SK-N-DZ (cell line): ENCODE measurements around the gene COBL.

Experiments used
- DNase-seq: peaks from one replicate; pipeline ENCODE4 v3.0.0-alpha.2; 2015; ENCODE audit warnings: low spot score

The COBL gene

DNA sequence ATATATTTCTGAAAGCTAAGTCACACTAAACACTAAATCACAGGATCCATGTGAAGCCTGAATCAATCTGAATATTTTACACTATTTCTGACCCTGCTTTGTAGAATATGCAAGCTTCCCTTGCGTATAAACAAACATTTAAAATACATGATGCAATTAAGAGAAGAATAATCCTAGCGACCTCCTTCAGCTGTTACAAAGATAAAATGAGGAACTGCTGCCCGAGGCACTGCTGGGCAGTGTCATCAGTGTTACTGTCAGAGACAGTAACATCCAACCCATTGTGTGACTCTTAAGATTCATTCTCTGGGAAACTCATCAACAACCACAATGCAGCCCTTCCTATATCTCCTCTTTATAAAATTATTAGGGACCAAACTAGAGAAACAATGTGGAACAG, 61.6 kb downstream of the COBL start:
- no peak for DNase-seq

DNA sequence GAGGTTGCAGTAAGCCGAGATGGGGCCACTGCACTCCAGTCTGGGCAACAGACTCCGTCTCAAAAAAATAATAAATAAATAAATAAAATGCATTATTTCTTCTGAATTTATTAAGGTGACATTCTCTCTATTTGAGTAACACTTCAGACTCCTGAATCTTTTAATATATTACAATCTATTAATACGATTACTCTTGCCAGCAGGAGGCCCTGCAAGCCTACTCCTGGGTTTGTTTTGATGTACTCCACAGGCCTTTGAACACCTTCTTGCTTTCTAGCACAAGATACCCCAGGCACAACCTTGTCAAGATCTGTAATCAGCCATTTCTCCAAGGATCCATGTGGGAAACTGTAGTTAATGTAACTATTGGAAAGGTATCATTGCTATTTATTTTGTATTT, 63.5 kb downstream of the COBL start:
- DNase-seq = no peak

DNA sequence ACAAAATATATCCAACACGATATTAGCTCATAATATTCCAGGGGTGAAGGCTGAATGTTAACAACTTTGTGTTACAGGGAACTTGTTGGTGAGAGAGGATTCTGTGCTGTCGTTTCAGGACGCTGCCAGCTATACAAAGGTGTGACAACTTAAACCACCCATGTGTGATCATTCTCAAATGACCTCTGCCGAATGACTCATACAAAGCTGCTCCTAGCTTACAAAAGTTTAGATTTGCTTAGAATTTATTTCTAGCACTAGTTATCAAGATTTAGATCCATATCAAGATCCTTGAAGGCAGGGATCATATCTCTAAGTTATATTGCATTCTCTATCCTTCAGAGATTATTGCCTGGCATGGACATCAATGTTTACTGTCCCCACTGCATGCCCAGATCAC, 65.3 kb downstream of the COBL start:
- no peak for DNase-seq

DNA sequence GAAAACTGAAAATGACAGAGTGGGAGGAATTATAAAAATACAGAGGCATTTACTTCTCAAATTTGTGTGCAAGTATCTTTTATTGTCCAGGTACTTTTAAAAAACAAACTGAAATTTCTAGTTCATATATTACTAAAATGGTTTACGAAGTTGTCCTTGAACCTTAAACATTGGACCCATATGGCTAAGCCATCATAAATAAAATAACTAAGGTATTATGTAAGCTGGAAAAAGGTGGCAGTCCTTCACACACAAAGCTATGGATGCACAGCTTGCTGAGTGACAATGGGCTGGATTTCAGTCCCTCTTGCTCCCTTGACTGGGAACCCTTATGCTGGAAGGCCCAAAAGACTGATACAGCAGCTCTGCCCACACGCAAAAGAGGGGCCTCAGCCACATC, 66.1 kb downstream of the COBL start:
- no peak for DNase-seq

DNA sequence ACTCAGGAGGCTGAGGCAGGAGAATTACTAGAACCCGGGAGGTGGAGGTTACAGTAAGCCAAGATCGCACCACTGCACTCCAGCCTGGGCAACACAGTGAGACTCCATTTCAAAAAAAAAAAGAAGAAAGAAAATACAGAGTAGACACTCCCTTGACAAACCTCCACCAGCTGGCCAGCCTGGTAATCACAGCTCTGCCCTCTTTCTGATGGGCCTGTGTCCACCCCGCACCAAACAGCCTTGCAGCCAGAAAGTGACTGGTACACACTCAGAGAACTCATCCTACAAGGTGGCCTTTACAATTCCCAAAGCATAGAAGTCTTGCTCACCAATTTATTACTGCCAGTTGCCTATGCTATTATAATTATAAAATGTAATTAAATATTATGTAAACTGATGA, 66.6 kb downstream of the COBL start:
- DNase-seq = no peak

DNA sequence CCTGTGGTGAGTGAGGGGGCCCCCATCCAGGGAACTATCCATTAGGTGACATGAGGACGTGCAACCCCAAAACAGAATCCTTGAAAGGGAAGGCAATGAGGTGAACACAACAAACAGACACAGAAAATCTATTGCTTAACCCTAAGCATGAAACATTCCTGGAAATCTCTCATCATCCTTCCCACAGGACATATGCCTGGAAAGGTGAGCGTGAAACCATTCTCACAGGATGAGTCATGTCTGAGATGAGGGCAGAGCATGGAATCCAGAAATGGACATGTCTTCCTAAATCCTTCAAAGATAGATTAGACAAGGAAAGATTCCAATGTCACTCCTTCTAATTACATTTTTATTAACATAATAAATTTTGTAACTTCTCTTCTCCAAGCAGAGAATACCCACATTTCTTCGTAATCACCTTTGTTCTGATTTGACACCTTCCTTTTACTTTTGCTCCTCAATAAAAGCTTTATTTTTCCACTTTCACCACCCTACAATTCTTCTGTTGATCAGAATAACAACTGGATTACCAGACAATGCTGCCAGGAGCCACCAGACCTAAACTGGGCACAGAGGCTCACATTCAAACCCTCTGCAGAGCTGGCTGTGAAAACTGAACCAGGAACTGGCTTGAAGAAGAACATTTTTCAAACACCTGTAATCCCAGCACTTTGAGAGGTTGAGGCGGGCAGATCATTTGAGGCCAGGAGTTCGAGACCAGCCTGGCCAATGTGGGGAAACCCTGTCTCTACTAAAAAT, 67.2 kb downstream of the COBL start:
- no peak for DNase-seq

DNA sequence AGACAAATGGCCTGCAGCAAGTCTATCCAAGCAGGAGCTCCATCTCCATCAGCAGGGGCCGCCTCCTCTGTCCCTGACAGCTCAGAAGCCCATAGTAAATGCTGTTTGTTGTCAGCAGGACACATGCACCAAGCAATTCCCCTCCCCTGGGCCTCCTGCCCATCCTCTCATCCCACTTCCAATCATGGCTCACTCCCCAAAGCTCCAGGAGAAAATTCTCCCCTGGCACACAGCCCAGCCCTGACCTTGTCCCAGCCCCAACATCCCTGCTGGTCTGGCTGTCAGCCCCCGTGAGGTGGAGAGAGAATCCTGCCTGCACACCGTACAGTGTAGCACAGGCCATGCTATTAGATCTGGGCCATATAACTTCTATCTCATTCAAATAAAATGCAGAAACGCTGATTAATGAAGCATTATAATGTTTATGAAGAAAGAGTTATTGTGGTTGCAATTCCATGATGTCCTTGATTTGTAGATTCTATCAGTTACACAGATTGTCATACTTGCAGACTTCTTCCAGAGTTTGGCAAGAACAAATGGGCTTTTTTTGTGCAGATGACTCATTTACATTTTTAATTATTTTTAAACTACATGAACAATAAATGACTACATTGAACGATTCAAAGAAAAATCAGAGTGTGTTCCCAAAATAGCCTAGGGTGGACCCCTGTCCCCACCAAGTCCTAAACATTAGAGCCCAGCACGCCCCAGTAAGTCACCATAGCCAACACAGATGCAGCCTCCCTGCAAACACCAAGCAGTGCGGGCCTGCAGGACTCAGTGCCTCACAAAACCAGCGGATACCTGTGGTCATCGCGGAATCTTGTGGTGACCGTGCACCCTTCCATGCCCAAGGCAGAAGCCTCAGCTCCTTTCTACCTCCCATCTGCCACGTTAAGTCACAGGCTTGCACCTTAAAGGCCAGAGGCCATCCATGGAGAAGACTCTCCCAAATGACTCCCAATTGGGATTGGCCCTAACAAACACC, 70.1 kb downstream of the COBL start:
- no peak for DNase-seq

DNA sequence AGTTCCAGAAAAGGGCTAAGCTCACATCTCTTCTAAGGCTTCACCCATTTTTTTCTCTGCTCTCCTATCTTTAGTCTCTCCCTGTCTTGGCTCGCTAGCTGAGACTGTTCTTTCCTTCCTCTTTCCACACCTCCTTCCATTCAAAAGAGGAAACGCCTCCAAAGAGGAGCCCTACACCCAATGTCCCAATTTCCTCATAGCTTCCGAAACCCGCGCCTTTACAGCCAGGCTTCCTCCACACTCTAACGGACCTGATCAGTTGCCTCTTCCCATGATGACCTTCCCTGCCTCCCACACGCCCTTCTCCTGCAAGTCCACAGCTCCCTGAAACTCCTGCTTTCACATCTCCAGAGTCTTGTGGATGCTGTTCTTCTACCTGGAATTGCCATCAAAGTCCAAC, 71.7 kb downstream of the COBL start:
- no peak for DNase-seq

DNA sequence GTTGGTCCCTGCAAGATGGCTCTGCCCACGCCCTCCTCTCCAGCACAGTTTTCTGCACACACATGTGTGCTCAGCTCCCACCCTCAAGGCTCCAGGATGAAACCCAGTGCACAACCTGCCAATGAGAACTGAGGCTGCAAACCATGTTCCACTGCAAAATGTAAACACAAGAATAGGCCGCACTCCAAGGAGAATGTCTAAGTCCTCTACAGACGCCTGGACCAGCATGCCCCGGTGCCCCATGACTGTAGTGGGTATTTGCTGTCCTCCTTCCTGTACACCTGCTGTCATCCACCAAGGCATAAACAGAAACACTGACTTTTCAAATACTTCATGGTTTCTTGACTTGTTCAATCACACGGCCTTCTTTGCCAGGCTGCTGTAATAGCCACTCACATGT, 72.6 kb downstream of the COBL start:
- no peak for DNase-seq

DNA sequence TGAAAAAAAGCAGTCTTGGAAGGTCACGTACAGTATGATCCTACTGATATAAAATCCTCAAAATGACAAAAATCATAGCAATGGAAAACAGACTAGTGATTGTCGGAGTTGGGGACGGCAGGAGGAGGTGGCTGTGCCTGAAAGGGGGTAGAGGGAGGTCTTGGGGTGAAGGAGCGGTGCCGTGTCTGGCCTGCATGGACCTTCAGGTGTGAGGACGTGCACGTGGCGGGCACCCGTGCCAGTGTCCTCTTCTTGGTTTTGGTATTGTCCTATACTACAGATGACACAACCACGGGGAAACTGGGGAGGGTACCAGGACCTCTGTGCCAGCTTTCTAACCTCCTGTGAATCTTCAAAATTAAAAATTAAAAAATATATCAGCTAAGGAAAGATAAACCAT, 73.0 kb downstream of the COBL start:
- no peak for DNase-seq

DNA sequence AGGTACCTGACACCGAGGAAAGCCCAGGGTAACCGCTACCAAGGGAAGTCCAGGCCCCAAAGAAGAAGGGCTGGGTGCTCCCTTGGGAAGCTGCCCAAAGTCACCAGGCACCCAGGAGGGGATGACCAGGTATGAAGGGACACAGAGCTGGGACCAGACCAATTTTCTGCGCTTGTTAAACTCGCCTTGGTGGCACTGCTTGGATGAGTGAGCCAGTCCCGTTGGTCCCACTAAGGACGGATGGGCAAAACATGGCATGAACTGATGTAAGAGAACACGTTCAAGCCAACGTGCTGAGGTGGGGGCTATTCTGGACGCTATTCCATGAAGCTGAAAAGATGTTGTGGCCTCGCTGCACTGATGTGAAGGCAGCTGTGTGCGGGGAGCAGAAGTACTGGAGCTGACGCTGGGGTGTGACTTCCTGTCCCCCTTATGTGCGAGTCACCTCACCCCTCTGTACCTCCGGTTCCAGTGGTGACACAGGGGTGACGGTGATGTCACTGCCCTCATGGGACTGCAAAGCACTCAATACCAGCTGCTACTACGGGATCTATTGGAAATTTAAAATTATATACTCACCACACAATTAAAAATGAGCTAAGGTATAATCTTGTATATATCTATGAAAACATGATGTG, 73.6 kb downstream of the COBL start:
- DNase-seq = no peak

DNA sequence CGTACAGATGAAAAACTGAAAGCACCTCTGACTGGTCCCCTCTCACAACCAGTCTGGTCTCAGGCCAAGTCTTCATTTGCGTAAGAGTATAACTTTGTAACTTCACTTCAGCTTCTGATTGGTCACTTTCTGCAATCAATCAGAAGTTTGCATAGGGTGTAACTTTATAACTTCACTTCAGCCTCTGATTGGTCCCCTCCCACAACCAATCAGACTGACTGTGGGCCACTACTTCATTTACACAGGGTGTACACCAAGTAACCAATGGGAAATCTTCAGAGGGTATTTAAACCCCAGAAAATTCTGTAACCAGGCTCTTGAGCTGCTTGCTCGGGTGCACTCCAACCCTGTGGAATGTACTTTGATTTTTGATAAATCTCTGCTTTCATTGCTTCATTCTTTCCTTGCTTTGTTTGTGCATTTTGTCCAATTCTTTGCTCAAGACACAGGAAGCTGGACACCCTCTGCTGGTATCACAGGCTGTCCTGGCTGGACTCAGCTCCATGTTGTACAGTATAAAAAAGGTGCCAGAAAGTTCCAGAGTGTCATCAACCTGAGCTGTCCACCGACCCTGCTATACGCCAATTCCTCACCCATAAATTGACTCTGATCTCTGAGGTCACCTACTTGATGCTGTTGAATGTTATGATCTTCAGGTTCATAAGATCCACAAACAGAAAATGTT, 74.5 kb downstream of the COBL start:
- no peak for DNase-seq

DNA sequence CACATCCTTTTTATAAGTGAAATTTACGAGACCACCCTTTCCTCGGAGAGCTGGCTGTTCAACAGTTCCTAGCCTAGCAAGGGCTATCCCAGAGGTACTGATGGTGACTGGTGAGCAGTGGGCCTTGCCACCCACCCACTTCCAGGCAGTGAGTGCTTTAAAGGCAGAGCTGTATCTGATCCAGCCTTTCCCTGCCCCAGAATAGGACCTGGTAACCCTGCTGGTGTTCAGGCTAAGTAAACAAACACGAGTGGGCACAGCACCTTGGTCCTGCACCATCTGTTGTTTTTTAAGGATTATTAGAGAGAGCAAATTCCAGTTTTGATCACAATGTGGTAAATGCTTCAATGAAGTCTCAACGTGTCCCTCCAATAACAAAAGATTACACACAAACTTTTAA, 75.7 kb downstream of the COBL start:
- DNase-seq = no peak

DNA sequence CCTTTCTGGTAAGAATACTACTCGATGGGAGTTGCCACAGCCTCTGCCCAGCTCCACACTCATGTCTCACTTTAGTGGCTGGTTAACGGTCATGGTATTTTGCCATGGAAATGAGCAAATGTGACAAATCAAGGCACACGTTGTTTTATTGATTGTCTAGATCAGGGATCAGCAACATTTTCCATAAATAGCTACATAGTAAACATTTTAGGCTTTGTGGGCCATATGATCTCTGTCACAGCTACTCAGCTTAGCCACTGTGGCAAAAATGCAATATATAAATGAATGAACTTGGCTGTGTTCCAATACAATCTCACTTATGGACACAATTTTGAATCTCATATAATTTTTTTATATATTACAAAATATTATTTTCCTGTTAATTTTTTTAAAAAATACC, 76.9 kb downstream of the COBL start:
- DNase-seq = no peak

DNA sequence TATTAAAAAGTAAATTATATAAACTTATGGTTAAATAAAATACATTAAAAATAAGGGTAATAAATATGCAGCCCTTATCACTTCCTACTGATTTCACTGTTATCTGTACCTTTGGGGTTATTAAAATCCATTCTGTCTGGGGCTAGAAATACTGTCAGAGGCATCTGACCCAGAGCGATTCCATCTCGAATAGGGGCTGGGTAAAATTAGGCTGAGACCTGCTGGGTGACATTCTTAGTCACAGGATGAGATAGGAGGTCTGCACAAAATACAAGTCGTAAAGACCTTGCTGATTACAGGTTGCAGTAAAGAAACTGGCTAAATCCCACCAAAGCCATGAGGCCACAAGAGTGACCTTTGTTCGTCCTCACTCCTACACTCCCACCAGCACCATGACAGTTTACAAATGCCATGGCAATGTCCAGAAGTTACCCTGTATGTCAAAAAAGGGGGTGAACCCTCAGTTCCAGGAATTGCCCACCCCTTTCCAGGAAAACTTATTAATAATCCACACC, 77.6 kb downstream of the COBL start:
- no peak for DNase-seq

DNA sequence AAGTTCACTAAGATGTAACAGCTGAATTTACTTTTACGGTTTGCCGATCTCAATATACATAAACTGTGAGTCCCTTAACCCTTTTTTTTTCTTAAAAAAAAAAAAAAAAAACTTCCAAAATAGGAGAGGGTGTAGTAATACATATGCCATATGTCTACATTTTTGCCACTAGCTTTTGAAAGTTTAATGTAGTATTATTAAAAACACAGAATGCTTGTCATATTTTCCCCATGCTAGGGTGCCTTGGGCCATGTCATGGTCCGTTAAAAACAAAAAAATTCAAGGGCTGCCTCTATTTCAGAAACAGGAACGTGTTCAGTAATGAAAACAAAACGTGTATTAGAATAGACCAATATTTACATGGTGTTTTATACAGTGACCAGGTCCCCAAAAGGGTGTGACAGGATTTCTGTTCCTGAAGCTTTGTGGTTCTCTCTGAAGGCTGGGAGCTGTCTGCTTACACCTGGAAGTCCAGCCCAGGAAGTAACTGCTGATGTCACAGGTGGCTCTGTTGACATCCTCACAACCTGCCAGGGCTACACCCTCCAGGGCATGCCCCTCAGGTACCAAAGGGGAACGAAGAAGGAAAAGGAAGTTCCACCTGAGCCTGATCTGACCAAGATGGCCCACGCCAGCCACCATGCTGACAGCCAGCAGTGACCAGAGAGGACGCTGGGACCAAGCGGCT, 79.0 kb downstream of the COBL start:
- DNase-seq = no peak

DNA sequence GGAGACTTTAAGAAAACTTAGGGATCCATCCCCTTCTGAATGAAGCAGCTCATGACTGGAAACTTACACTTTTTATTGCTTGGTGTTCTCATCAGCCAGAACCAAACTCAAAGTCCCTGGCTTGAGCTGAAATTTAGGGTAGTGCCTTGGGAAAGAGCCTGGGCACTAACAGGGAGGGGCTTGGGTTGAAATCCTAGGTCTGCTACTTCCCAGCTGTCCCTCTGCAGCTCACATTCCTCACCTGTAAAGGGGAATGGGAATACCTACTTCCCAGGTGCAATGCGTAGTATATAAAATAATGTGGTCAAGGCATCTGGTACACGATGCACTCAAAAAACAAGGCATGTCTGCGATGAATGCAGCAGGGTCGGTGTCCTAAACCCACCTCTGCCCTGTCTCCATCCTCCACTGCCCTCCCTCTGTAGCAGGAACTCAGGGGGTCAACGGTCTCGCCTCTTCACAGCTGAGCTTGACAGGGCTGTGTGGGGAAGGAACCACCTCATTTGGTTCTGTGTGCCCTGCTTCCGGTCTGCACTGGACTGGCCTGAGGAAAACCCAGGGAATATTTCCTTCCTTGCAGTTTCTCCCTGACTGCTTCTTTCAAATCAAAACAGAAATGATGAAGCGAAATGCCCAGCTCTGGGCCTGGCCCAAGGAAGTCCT, 80.0 kb downstream of the COBL start:
- DNase-seq = no peak

DNA sequence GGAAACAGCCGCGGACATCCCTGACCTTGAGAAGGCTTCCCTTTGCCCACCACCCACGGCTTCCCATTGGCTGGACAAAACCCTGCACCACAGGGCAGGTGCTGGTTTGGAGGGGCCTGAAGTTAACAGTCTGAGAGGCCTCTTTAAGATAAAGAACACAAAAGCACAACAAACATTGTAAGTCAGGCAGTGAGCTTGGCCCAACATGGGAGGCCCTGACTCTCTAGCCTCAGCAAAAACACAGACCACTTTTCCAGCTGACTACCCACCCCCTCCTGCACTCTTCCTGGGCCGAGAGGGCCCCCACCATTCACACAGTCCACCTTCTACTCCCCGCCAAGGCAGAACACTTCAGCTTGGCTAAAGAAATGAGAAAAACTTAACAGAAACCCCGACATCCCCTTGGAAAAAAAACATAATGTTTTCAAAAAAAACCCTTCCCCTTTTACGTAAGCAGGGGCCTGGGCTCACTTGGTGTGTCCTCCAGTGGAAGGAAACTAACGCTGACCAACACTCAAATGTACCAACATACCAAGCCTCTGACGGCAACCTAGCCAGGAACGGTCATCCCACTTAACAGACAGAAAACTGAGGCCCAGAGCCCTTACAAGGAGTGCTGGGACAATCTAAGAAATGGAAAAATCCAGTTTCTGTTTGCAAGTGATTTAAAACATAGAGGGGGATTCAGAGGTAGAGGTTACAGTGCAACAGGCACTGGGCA, 80.9 kb downstream of the COBL start:
- DNase-seq = no peak

DNA sequence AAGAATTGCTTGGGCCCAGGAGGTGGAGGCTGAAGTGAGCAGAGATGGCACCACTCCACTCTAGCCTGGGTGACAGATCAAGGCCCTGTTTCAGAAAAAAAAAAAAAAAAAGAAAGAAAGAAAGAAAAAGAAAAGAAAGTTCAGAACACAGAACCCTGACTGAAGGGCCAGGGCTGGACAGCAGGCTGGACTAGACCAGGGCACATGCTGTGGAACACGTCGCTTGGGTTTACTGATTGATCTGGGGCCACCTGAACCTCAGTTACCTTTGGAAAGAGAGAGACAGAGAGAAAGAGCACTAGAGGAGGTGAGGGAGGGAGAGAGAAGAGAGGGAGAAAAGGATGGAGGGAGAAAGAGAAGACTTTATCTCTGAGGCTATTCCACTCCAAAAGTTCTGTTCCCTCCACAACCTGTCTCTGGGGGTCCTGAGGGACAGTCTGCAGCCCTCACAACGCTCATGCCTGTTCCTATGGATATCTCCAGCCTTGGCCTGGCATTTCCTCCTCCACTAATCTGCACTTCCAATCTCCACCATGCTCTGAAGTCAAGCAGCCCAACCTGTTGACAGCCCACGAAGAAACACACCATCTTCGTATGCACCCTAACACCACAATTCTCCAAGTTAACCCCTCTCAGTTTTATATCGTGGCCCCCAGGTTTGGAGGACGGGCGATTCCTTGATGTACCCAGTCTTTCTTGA, 81.8 kb downstream of the COBL start:
- no peak for DNase-seq
